ENCODE data around the gene GPR25. TPM values are rescaled to one million over a fixed set of nuclear protein-coding genes. Genes with fewer than 3 reads are reported as not detected.

Gene GPR25
- total RNA-seq, 1 donor, result not detected

DNA sequence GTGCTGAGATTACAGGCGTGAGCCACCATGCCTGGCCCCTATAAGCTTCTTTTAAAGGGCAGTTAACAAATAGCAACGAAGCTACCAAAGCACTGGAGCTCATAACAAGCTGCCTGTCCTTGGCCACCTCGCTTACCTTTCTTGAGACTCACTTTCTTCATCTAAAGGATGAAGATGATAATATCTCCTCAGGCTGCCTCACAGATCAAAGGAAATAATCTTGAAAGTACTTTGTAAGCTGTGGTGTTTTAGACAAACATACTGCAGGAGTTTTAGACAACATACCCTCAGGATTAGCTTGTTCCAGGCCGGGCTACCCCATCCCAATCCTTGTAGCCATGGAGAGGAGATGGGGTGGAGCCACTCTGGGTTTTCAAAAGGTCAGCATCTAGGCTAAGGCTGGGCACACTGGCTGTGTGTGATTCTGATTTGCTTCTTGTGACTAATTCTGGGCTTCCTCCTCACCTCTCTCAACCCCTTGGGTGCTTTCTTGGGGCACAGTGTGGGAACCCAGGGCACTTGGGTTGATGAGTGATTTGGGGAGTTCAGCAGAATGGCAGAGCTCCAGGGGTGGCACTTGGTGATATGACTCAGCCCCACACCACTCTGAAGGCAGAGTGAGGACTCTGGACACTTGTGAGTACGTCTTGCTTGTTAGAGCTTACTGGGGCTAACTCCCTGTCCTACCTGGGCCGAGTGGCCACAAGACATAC is 5.2 kb downstream of the GPR25 start:
- TF ChIP-seq, protein P1, sequence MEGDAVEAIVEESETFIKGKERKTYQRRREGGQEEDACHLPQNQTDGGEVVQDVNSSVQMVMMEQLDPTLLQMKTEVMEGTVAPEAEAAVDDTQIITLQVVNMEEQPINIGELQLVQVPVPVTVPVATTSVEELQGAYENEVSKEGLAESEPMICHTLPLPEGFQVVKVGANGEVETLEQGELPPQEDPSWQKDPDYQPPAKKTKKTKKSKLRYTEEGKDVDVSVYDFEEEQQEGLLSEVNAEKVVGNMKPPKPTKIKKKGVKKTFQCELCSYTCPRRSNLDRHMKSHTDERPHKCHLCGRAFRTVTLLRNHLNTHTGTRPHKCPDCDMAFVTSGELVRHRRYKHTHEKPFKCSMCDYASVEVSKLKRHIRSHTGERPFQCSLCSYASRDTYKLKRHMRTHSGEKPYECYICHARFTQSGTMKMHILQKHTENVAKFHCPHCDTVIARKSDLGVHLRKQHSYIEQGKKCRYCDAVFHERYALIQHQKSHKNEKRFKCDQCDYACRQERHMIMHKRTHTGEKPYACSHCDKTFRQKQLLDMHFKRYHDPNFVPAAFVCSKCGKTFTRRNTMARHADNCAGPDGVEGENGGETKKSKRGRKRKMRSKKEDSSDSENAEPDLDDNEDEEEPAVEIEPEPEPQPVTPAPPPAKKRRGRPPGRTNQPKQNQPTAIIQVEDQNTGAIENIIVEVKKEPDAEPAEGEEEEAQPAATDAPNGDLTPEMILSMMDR (IDR thresholded peaks at IDR 0.05; ENCODE audit: insufficient read depth, low read length), result no peak
- no peak overlapping the region for H3K4me3 ChIP-seq (ENCODE audit: low read depth, low read length)
- no peak for DNase-seq (ENCODE audit: low read depth)

DNA sequence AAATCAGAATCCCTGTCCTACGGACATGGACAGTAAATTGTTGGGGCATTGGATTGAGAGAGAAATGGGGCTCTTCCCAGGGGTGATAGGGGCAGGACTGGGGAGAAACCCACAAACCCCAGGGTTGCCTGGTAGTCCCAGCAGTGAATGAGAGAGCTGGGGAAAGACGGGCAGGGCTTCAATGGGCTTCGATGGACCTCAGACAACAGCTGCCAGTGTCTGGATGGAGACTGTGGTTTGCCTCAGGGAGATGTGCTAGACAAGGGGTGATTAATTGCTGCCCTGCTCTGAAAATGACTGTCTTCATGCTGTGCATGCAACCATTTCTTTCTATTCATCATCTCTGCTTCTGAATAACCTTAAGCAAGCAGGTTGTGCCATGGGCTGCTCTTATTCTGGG is 7.4 kb downstream of the GPR25 start:
- no peak for DNase-seq (ENCODE audit: low read depth)
- H3K4me3 ChIP-seq (ENCODE audit: low read depth, low read length), result no peak overlapping the region
- TF ChIP-seq, protein P1 (IDR thresholded peaks at IDR 0.05; ENCODE audit: insufficient read depth, low read length), result no peak

DNA sequence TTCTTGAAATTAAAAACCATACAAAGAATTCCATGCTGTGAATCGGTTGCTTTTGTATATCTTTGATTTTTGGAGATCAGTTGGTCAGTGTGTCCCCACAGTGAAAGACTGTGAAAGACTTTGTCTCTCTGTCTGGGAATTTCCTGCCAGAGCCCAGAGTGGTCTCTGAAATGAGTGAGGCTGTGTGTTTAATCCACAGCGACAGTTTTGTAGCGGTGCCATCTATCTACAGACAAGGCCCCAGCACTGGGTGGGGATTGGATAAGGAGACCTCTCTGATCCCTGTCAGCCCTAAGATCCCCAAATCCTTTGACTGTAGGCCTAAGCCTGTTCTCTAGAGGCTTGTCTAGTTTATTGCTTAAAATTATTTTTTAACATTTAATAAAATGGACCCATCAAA is 10.3 kb downstream of the GPR25 start:
- TF ChIP-seq, protein P1 (IDR thresholded peaks at IDR 0.05; ENCODE audit: insufficient read depth, low read length), result no peak
- DNase-seq (ENCODE audit: low read depth), result no peak
- H3K4me3 ChIP-seq (ENCODE audit: low read depth, low read length), result no peak overlapping the region

DNA sequence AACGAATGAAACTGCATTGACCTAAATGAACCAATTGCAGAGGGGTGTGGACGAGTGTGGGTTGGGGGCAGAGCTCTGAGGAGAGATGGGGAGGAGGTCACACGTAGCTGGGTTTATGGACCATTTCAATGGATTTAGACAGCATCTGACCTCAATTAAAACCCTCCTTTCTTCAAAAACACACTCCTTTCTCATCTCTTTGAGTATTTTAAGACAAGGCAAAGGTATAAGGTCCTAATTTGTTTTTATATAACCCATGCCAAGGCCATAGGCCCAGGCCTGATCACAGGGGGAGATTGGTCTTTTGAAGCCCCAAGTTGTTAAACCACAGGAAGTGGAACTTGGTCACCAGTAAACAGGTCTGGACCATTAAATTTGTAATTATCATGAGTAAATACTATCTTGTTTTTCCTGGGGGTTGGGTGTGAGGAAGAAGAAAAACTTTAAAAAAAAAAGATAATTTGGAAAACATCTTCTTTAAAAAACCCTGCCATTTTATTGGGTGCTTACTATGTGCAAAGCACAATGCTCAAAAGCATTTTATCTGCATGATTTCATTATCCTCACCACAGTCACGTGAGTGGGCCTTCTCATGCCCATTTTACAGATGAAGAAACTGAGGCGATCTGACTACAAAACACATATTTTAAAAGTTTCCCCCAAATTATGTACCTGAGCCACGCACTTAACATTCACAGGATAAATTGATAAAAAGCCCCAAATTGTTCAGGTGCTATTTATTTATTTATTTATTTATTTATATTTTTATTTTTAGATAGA is 13.0 kb downstream of the GPR25 start:
- H3K4me3 ChIP-seq (ENCODE audit: low read depth, low read length), result no peak overlapping the region
- no peak for DNase-seq (ENCODE audit: low read depth)
- TF ChIP-seq, protein P1 (IDR thresholded peaks at IDR 0.05; ENCODE audit: insufficient read depth, low read length), result no peak

DNA sequence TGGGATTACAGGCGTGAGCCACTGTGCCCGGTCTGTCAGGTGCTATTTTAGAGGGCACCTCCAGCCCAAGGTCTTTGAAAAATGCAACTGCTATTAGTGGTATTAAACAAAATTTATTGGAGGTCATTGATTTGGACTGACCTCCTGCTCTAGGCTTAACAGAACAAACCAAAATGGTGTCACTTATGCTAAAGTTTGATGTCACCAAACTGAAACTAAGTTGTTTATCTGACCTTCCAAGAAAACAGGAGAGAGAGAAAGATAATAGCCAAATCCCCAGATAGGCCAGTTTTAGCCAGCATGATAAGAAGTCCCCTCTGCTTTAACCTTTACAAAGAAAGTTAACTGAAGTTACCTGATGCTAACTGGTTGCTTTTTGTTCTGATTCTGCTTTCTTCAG is 13.8 kb downstream of the GPR25 start:
- no peak for DNase-seq (ENCODE audit: low read depth)
- H3K4me3 ChIP-seq (ENCODE audit: low read depth, low read length), result no peak overlapping the region
- TF ChIP-seq, protein P1 (IDR thresholded peaks at IDR 0.05; ENCODE audit: insufficient read depth, low read length), result no peak

DNA sequence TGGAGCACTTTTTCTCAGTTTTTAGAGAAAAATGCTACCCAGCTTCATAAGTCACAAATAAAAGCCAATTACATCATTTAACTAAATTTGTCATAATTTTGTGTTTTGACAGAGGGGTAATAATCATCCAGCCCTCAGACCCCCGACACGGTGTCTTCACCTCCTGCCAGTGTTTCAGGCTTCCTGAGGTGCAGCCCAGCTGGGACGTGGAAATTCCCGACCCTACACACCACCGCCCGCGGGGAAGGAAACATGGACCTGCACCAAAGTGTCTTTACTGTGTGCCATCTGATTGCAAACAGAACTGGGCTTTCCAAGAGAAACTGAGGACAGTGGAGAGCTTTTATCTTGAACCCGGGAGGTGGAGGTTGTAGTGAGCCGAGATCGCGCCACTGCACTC is 14.3 kb downstream of the GPR25 start:
- H3K4me3 ChIP-seq (ENCODE audit: low read depth, low read length), result no peak overlapping the region
- TF ChIP-seq, protein P1 (IDR thresholded peaks at IDR 0.05; ENCODE audit: insufficient read depth, low read length), result no peak
- DNase-seq (ENCODE audit: low read depth), result no peak

Data from fibroblast of the aortic adventitia (primary cell).